Superior temporal gyrus (tissue), 1 donor: ENCODE measurements around the gene DOCK4.
"Not testable (repeated sequence)": the region's sequence is repeated elsewhere in the genome, so short reads cannot be mapped to it uniquely, and the experiment has no call there.

ENCODE experiments used
- DNase-seq: peaks from one replicate; pipeline ENCODE4 v3.0.0-alpha.2; 2016; ENCODE audit errors: extremely low spot score

The DOCK4 gene, protein sequence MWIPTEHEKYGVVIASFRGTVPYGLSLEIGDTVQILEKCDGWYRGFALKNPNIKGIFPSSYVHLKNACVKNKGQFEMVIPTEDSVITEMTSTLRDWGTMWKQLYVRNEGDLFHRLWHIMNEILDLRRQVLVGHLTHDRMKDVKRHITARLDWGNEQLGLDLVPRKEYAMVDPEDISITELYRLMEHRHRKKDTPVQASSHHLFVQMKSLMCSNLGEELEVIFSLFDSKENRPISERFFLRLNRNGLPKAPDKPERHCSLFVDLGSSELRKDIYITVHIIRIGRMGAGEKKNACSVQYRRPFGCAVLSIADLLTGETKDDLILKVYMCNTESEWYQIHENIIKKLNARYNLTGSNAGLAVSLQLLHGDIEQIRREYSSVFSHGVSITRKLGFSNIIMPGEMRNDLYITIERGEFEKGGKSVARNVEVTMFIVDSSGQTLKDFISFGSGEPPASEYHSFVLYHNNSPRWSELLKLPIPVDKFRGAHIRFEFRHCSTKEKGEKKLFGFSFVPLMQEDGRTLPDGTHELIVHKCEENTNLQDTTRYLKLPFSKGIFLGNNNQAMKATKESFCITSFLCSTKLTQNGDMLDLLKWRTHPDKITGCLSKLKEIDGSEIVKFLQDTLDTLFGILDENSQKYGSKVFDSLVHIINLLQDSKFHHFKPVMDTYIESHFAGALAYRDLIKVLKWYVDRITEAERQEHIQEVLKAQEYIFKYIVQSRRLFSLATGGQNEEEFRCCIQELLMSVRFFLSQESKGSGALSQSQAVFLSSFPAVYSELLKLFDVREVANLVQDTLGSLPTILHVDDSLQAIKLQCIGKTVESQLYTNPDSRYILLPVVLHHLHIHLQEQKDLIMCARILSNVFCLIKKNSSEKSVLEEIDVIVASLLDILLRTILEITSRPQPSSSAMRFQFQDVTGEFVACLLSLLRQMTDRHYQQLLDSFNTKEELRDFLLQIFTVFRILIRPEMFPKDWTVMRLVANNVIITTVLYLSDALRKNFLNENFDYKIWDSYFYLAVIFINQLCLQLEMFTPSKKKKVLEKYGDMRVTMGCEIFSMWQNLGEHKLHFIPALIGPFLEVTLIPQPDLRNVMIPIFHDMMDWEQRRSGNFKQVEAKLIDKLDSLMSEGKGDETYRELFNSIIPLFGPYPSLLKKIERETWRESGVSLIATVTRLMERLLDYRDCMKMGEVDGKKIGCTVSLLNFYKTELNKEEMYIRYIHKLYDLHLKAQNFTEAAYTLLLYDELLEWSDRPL (N-terminal part only)

DNA sequence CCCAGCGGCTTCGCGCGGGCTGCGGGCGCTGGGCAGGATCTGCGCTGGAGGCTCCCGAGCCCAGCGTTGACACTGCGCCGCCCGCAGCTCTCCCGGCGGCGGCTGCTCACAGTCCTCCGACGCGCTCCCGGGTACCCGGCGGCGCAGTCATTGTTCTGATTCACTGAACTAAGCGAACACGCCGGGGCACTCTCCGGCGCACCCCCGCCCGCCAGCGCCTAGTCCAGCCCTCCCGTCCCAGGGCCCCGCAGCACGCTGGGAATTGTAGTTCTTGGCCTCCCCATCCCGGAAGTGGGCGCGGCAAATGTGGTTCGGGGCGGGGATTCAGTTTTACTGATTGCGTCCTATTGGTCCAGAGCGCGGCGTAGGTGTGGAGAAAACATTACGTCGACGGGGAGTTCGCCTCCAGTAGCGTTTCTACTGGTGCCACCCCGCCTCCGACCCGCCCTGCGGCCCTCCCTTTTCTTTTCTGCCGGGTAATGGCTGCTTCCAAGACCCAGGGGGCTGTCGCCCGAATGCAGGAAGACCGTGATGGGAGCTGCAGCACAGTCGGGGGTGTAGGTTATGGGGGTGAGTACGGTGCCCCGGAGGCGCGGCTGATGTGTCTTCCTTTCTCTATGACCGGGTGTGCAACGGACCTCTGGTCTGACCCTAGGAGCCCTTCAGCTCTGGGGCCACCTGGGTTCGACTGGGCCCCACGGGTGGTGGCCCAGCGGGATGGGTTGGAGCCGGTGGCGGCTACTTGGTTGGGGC is at the start of gene DOCK4, which contains the start of gene ZNF277:
TSS of gene DOCK4 (minus strand) at position 162 of the 753 bp plus-strand sequence. CDS start 261 bp downstream, outside the sequence.
TSS of gene ZNF277 (plus strand) at position 458 of the 753 bp plus-strand sequence. CDS start at position 480, 22 bp downstream.
- DNase-seq, result peak; percentile 100

DNA sequence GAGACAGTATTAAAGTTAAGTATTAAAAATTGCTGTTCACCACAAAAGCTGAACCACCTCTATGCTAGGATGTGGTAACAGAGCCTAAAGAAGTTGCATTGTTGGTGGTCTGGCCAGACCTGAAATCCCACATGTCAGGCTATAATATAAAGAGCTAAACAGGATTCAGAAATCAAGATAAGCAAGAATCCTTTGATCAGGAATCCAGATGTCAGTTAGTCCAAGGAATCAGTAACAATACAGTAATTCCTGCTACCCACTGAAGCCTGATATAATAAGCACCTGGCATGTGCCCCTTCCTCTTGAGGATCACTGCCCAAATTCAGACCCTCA is 49.2 kb upstream of the DOCK4 start:
- no peak for DNase-seq

DNA sequence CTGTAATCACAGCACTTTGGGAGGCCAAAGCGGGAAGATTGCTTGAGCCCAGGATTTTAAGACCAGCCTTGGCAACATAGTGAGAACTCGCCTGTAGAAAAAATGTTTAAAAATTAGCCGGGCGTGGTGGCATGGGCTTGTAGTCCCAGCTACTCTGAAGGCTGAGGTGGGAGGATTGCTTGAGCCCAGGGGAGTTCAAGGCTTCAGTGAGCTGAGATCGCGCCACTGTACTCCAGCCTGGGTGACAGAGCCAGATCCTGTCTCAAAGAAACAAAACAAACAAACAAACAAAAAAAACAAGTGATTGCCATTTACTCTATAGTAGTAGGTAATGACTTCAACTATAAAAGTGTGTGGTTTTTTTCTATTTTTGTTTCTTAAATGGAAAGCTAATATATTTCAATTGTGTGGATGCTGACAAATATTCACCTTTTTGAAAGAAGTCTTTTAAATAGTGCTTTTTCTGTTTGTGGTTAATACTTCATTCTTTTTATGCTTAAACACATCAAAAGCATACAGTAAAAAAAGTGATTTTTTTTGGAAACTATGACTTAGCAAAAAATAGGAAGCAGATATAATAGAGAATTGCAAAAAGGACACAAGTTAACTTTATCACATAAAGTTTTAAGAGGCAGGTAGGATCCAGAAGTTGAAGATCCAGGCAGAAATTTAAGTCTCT is 48.6 kb upstream of the DOCK4 start:
- DNase-seq, result no peak

DNA sequence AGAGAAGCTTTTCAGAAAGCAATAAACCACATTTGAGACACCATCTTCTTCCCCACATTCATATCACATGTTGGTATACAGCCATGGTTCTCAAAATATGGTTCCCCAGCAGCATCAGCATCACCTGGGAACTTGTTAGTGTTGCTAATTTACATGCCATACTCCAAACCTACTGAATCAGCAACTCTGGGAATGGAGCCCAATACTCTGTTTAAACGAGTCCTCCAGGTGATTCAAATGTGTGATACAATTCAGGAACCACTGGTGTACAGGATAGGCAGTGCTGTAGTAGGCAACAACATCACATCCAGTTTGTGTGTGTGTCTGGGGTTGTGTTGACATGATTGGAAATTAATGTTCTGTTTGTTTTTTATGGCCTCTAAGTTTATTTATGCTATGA is 48.0 kb upstream of the DOCK4 start:
- no peak for DNase-seq

DNA sequence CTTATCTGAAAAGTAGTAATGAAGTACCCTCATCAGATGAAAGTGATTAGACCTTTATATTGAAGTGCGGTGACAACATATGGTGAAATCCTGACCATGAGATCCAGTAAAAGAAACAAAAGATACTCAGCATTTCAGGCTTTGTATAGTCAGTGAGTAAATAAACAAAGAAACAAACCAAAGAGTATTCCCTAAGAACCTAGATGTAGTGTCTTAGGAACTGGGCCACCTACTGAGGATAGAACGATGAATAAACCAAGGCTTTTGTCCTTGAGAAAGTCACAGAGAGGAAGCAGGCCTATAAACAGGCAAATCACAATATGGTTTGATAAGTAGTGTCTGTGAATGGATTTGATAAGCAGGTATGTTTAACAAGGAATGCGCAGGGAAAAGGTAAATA is 46.5 kb upstream of the DOCK4 start:
- peak; percentile 38 for DNase-seq

DNA sequence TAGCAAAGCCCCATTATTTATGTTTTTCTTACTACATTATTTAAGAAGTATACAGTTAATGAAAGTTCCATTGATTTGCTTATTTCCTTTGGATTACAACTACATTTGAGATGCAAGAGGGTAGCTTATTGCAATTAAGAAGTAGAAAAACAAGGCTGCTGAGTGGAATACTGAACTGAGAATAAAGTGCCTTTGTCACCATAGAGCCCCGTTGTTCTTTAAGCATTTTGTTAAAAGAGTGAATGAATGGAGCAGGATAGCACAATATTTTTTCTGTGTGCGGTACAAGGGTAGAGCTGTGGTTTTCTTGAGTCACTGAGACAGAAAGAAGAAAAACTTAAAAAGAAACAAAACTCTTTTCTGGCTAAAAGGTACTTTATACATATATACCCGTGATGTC is 45.9 kb upstream of the DOCK4 start:
- peak; percentile 79 for DNase-seq

DNA sequence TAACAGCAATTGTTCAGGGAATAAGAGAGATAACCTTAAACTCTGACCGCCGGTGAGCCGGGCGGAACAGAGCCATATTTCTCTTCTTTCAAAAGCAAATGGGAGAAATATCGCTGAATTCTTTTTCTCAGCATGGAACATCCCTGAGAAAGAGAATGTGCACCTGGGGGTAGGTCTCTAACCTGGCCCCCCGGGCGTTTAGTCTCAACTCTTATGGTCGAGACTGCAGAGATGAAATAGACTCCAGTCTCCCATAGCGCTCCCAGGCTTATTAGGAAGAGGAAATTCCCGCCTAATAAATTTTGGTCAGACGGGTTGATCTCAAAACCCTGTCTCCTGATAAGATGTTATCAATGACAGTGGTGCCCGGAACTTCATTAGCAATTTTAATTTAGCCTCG is 43.8 kb upstream of the DOCK4 start:
- DNase-seq, result not testable (repeated sequence)

DNA sequence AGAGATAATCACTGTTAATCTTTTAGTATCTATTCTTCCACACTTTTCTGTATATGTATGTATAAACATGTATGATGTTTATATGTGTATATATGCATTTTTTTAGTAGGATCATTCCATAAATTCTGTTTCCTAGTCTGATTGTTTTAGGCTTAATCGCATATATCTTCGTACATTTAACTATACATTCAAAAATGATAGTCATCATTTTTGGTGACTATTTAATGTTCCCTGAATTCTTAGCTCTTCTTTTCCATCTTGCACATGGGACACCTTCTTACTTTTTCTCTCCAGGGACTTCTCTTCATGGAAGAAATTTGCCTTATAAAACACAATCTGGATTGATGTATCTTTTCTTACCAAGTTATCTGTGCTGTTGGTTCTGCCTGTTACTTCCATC is 42.4 kb upstream of the DOCK4 start:
- no peak for DNase-seq

DNA sequence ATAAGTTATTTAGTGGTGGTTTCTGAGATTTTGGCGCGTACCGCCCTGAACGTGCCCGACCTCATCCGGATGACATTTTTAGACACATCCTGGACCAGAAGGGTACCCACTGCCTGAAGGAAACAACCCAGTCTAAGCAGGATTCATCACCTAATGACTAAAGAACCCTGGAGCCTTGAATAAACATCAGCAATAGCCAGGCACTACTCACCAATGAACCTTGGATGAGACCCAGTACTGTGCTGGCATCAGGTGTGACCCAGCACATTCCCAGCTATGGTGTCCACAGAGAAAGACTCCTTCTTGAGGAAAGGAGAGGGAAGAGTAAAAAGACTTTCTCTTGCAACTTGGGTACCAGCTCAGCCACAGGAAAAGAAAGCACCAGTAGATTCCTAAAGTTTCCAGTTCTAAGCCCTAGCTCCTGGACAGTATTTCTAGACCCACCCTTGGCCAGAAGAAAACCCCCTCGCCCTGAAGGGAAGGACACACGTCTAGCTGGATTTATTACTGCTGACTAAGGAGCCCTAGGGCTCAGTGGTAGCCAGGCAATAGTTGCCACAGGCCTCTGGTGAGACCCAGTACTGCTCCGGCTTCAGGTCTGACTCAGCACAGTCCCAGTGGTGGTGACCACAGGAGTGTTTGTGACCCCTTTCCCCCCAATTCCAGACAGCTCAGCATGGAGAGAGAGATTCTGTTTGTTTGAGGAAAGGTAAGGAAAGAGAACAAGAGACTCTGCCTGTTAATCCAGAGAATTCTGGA is 32.8 kb upstream of the DOCK4 start:
- DNase-seq, result no peak

DNA sequence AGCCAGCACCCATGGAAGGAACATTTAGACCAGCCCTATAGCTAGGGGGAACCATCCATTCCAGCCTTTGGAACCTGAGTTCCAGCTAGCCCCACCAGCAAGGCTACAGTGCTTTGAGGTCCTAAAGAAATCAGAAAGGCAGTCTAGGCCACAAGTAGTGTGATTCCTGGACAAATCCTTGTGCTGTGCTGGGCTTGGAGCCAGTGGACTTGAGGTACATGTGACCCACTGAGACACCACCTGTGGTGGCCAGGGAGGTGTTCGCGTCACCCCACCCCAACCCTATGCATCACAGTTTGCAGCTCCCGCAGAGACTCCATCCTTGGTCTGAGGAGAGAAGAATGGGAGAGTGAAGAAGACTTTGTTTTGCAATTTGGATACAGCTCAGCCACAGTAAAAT is 32.1 kb upstream of the DOCK4 start:
- no peak for DNase-seq

DNA sequence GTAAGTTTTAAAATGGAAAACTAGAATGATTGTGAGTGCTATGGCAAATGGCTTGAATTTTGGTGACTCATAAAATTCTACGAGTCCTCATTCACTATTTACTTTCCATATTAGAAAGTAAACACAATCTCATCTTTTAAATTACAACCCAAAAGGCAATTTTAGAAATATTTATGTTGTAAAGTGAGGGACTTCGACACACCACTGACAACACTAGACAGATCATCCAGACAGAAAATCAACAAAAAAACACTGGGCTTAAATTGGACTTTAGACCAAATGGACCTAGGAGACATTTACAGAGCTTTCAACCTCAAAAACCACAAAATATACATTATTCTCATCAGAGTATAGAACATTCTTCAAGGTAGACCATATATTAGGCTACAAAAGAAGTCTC is 30.4 kb upstream of the DOCK4 start:
- no peak for DNase-seq

DNA sequence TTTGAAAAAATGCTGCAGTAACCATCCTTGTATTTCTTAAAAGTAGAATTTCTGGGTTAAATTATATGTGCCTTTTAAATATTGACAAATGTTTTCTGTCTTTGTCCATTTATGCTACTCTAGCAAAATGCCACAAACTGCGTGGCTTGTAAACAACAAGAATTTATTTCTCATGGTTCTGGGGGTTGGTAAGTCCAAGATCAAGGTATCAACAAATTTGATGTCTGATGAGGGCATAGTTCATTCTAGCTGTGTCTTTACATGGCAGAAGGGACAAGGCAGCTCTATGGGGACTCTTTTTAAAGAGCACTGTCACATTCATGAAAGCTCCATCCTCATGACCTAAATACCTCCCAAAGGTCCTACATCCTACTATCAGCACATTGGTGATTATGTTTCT is 27.9 kb upstream of the DOCK4 start:
- DNase-seq, result no peak

DNA sequence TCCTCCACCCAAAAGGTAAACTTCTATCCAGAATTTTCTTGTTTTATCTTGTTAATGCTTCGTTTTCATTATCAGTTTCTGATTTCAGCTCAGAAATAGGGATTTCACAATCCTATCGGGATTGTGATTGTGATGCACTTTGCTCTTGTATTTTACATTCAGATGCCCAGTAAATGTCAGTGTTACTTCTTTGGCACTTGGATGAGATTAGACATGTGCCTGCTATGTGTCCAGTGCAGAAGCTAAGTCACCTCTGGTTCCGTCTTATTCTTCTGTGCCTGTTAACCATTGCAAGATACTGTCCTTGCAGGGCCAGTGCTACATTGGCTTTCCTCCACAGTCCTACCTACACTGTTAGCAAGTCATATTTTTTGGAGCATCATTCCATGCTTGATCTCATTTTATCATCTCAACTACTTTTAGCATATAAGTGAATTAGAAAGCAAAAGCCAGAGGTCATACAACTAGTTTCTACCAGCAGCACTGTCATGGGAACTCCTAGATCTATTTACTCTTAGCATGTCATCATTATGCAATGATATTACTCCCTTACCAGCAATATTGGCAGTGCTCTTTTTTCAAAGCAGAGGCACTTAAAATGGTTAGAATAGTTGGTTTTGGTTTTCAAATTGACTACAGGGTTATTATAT is 27.0 kb upstream of the DOCK4 start:
- no peak for DNase-seq

DNA sequence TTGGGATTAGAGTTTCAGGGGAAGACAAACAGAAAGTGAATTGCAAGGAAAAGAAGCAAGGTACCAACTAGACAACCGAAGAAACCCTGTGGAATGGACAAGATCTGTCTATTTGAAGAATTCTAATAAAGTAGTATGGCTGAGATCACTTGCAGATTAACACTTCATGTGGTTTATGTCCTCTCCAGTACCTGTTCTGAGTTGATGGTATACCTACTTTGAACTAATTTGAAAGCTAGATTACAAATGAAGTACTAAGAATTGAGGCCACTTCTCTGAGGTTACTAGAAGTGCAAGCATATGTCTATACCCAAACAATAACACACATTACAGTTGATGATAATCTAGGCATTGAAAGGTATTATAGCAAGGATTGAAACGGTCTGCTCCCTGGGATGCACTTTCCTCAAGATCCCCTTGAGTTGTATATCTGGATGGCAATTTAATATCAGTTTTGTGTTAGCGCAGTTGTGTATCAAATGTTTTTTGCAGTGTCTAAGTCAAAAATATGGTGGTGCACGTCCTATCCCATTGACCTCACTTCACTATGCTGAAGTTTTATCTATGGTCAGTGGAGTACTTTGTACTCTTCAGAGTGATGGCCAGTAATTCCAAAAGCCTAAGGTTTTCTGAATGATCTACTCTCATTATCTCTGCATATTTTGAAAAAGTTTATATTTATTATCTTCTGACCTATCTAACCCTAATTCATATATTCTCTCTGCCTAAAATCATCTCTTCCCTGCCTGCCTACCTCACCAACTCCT is 26.2 kb upstream of the DOCK4 start:
- no peak for DNase-seq

DNA sequence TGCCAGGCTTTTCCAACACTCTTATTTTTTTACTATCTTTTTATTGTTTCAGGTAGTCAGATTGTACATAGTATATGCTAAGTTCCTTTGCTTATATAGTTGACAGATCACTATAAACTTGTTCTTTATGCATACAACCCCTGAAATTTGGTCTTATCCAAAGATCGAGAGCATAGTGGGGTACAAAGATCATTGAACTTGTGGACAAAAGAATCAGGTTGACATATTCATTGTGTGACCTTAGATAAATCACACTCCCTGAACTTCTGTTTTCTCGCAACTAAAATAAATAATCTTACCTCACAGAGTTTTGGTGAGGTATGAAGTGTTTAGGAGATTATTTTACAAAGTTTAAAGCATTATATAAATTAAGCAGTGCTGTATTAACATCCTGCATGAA is 22.4 kb upstream of the DOCK4 start:
- DNase-seq, result no peak

DNA sequence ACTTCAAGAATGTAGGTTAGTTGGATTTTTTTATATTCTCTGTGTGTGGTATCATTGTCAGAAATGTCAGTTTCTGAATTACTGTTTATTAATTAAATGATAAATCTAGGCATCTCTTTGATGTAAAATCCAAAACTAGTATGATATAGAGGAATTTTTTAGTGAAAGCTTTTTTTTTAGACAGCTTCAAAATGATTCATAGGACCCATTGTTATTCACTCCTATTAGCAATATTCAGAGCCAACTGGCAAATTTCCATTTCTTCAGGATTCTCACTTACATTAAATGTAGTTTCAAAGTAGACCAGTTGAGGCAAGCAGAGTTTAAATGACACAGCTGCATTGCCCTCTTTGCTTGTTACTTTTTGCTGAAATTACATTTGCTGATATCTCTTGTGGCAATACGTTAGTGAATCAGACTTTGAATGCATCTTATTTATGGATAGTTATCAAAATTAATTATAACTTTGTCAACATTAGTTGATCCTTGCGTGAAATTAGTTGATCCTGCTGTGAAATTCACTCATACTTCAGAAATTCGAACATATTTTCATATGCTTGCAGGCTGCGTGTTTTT is 20.6 kb upstream of the DOCK4 start:
- no peak for DNase-seq

DNA sequence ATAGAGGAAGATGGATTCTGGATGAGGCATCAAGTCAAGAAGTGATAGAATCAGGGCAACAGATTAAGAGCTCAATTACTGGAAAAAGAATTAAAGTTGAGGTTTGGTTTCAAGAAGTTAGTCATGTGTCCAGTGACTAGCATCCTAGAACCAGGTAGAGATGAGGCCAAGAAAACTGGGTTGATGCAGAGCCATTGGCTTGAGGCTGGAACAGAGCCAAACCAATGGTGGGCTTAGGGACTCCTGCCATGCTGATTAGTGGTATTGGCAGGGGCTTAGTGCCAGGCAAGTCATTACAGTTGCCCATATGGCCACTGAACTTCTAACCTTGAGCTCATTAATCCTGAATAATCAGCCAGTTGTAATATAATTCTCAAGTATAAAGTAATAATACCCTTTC is 18.8 kb upstream of the DOCK4 start:
- no peak for DNase-seq

DNA sequence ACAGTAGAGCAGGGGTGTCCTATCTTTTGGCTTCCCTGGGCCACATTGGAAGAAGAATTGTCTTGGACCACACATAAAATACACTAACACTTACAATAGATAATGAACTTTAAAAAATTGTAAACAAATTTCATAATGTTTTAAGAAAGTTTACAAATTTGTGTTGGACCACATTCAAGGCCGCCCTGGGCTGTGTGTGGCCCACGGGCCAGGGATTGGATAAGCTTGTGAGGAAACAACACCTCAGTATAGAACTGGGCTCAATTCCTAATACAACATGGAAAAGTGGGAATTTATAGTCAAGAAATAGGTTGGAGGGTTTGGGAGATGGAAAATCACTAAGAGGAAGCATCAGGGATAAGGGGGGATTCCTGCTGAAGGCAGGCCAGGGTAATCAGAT is 18.0 kb upstream of the DOCK4 start:
- DNase-seq, result no peak
